Amygdala (tissue), 56 donors: ENCODE results near the gene ZFP28.
A peak's percentile ranks its signal among the peaks of the same experiment; 100 is the strongest.

ENCODE experiments used
- DNase-seq, 56 donors: peaks; one replicate each; lab custom pipeline; 2025; lab: John Stamatoyannopoulos, UW

ZFP28 gene

DNA sequence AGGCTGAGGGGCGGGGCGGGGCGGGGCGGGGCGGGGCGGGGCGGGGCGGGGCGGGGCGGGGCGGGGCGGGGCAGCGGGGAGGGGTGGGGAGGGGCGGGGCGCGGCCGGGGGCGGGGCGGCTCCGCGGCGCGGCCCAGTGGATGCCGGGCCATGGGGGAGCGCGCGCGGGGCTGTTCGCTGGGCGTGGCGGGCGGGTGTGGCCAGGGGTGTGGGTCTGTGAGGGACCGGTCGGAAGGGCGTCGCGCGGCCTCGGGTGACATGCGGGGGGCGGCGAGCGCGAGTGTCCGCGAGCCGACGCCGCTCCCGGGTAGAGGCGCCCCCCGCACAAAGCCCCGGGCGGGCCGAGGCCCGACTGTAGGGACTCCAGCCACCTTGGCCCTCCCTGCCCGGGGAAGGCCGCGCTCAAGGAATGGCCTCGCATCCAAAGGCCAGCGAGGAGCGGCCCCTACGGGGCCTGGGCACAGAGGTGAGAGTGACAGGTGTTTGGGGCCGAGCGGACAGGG lies at the start of gene ZFP28:
Gene ZFP28, plus strand, starts transcription at position 188 of the 503 bp plus-strand sequence. Its CDS starts 71 bp downstream, at position 259.
- DNase-seq, result peak in 26 of 56 donors; percentile 24 to 90 (median 72)

- DNase-seq, result no peak
Measured at GRCh38 chr19:56491399-56491798, 47.3 kb upstream of the ZFP28 start.

GRCh38 chr19:56504581-56504980 lies 34.2 kb upstream of the ZFP28 start:
- DNase-seq, result no peak

DNA sequence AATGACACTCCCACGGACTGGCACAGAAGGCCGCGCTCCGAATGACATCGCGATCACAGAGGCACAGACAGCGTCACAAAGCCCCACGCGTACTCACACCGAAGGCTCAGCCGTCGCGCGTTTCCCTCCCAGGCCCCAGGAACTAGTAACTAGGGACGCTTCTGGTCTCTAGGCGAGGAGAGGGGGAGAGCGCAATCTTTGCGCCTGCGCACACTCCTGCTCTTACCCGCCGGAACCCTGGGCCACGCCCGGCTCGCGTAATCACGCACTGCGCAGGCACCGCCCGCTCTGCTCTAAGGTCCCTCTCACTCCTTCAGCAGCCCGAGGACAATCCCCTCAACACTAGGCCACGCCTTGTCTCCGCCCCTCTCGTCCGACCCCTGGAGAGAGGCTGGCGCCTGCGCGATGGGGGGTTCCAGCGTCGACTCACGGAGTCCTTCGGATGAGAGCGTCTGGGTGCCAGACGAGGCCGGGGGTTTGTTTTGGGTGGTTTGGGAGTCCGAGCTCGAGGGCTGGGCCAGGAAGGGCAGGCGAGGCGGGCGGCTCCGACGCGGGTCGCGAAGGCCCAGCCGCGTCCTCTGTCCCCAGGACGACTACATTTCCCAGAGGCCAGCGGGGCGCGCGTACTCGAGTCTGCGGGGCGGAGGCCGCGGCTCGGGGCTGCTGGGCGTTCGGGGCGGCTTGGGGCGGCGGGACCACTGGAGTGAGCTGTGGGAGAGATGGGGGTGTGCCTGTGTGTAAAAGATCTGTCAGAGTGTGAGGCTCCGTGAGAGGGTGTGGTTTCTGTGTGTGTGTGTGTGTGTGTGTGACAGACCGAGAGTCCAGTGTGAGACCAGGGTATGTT lies 31.1 kb upstream of the ZFP28 start, which contains the start of gene ZNF471:
Gene ZNF471, plus strand, starts transcription at position 410 of the 844 bp plus-strand sequence. CDS start 3,717 bp downstream, outside the sequence.
- peak; percentile 74 to 99 (median 97) for DNase-seq

- DNase-seq, result peak in 6 of 56 donors; percentile 10 to 46 (median 26)
Measured at GRCh38 chr19:56508290-56508778, 30.4 kb upstream of the ZFP28 start.

DNA sequence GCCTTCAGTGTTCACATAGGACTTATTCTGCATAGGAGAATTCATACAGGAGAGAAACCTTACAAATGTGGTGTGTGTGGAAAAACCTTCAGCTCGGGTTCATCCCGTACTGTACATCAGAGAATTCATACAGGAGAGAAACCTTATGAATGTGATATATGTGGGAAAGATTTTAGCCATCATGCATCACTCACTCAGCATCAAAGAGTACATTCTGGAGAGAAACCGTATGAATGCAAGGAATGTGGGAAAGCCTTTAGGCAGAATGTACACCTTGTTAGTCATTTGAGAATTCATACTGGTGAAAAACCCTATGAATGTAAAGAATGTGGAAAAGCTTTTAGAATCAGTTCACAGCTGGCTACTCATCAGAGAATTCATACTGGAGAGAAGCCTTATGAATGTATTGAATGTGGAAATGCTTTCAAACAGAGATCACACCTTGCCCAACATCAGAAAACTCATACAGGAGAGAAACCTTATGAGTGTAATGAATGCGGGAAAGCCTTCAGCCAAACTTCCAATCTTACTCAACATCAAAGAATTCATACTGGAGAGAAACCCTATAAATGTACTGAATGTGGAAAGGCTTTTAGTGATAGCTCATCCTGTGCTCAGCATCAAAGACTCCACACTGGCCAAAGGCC lies 13.4 kb upstream of the ZFP28 start:
- DNase-seq, result no peak

DNA sequence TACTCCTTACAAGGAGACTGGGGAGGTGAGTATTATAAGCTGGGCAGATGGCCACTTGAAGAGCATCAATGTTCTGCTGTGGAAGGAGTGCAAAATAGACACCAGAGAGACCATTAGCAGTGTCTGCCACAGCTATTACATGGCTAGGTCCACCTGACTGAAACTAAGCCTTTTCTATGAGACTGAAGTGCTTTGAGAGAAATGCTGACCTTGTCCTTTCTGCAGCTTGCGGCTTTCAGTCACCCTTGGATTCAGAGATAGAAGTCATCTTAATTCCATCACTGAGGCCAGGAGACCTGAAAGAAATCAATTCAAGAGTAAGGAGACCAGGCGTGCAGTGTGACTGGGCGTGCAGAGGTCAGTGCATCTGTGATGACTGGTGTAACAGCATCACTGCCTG lies 1.3 kb upstream of the ZFP28 start:
- no peak for DNase-seq

DNA sequence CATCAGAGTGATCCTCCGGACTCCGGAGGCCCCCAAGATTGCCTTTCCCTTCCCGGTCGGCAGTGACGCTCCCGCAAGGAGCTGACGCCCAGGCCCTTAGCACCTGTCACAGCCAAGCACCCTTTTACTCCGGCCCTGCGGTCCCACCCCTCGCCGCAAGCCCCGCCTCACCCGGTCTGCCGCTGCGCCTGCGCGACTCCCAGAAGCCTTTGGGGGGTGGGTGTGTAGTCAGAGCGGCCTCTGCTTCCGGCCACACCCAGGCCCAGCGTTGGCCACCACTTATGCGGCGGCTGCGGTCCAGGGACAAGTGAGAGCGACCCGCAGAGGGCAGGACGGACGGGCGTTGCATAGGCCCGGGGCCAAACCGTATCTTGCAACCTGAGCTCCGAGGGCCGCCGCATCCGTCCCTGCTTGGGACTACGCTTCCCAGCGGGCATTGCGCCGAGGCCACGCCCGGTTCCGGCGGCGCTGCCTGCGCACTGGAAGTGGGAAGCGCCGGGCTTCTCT lies 441 bp upstream of the ZFP28 start:
- peak; percentile 57 to 98 (median 91) for DNase-seq

DNA sequence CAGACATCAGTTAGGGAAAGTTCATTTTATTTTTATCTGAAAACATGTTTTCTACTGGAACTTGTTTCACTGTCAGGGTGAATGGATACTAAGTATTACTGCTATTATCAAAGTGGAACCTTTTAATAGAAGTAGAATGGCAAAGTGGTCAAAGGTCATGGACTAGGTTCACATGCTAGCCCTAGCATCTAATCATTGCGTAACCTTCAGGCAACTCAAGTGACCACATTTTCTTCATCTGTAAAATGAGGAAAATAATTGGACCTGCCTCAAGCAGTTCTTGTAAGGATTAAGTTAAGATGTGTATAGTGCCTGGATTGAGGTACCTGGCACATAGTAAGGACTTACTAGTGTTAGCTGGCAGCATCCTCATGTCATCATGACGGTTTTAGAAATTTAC lies 5.0 kb downstream of the ZFP28 start:
- no peak for DNase-seq

DNA sequence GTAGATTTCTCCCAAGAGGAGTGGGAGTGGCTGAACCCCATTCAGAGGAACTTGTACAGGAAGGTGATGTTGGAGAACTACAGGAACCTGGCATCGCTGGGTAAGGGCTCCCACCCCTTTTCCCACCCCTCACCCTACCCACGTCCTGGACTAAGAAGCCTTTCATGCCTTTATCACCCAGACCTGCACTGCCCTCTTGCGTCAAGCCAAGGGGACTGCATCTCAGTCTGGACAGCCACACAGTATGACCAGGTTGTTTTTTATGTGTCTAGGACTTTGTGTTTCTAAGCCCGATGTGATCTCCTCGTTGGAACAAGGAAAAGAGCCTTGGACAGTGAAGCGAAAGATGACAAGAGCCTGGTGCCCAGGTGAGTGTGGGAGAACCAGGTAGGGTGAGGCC lies 8.8 kb downstream of the ZFP28 start:
- DNase-seq, result no peak

DNA sequence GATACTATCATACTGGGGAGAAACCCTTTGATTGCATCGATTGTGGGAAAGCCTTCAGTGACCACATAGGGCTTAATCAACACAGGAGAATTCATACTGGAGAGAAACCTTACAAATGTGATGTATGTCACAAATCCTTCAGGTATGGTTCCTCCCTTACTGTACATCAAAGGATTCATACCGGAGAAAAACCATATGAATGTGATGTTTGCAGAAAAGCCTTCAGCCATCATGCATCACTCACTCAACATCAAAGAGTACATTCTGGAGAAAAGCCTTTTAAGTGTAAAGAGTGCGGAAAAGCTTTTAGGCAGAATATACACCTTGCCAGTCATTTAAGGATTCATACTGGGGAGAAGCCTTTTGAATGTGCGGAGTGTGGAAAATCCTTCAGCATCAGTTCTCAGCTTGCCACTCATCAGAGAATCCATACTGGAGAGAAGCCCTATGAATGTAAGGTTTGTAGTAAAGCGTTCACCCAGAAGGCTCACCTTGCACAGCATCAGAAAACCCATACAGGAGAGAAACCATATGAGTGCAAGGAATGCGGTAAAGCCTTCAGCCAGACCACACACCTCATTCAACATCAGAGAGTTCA lies 15.6 kb downstream of the ZFP28 start:
- no peak for DNase-seq

GRCh38 chr19:56562766-56563165 lies 24.0 kb downstream of the ZFP28 start:
- no peak for DNase-seq

DNA sequence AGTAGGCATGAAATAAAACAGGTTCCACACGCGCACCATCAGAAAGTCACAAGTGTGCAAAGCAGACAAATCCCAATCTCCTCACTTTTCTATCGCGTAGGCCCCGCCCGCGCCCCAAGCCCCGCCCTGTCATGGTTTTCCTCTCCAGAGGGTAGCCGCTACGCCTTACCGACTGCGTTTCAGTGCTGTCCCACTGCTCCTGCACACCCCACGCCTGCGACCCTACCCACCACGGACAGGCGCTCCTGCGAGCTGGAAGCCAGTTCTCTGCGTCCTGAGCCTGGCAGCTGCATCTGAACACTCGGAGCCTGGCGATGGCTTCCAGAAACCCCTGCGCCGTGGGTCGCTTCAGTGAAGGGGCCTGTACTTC lies 28.1 kb downstream of the ZFP28 start:
- DNase-seq, result peak in 32 of 56 donors; percentile 6 to 72 (median 48)

DNA sequence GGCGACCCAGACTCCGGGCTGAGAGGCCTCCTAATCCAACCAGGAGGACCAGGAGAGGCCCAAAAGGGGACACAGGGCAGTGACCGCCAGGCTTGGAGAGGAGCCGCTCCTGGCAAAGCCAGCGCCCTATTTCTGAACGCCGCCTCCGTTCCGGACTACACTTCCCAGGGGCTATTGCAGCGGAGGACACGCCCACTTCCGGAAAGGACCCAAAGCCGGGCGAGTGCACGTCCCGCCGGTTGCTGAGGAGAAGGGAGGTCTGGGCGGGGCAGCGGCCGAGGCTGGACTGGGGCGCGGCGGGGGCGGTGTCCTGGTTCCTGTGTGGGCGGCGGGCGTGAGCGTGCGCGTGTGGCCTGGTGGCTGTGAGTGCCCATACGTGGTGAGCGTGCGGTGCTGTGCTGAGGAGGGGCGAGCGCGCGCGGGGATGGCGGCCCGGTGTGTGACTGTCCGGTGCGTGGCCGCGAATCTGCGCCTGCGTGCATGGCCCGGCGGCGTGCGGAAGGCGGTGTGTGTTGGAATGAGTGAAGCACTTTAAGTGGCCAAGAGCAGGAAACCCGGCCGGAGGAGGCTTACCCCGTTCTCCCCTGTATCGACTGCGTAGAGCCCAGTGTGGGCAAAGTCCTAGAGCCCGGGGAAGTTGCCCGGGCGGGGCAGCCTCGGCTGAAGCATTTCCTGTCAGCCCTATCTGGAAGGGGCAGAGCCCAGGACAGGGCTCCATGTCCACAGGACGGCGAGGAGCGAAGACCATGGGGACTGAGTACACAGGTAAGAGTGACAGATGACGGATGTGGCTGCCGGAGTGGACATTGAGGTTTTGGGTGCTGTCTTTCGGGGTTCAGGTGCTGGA lies 28.7 kb downstream of the ZFP28 start, which contains the start of gene ZNF470:
Gene ZNF470, plus strand, starts transcription at position 195 of the 847 bp plus-strand sequence. CDS start 2,844 bp downstream, outside the sequence.
- DNase-seq, result peak; percentile 28 to 94 (median 84)

- no peak for DNase-seq
Measured at GRCh38 chr19:56572589-56572988, 33.8 kb downstream of the ZFP28 start.

- DNase-seq, result no peak
Measured at GRCh38 chr19:56573914-56574313, 35.2 kb downstream of the ZFP28 start.

- no peak for DNase-seq
Measured at GRCh38 chr19:56577719-56578602, 39.2 kb downstream of the ZFP28 start.

DNA sequence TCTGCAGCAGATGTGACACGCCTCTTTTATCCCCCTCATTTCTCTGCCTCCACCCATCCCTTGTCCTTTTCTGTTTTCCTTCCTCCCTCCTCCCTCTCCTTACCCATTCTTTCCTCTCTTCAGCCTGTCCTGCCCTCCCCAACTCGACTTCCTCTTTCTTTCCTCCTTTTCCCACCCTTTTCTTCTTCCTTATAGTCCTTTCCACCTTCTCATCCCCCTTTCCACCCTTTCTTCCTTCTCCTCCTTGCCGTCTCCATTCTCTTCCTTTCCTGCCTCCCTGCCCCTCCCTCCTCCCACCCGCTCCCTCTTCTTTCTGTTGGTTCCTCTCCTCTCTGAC lies 55.7 kb downstream of the ZFP28 start:
- DNase-seq, result no peak
